KMS-11 (cell line): ENCODE data around the gene MDK.
A peak's percentile ranks its signal among the peaks of the same experiment; 100 is the strongest.

Source experiments
- H2AFZ ChIP-seq: fragments of 200-600 bp; sonication (generic); 2 replicates; pipeline ENCODE4 v1.6.1; 2016; ENCODE audit warnings: antibody characterized with exemption, mixed run types, low read depth
- H3K27ac ChIP-seq: fragments of 200-600 bp; sonication (generic); 2 replicates; pipeline ENCODE4 v1.6.1; 2016; ENCODE audit warnings: mild to moderate bottlenecking, mixed run types
- H3K27me3 ChIP-seq: fragments of 200-600 bp; sonication (generic); 2 replicates; pipeline ENCODE4 v1.6.1; 2017; ENCODE audit warnings: mild to moderate bottlenecking, low read depth, mixed run types, moderate library complexity; ENCODE audit not compliant: insufficient read depth
- H3K36me3 ChIP-seq: fragments of 200-600 bp; sonication (generic); 2 replicates; pipeline ENCODE4 v1.6.1; 2017; ENCODE audit warnings: mild to moderate bottlenecking, mixed run types; ENCODE audit not compliant: insufficient read depth
- H3K4me1 ChIP-seq: fragments of 200-600 bp; sonication (generic); 2 replicates; pipeline ENCODE4 v1.6.1; 2016; ENCODE audit warnings: mild to moderate bottlenecking, low read depth, mixed run types; ENCODE audit not compliant: poor library complexity, severe bottlenecking
- H3K4me2 ChIP-seq: fragments of 200-600 bp; sonication (generic); 2 replicates; pipeline ENCODE4 v1.7.0; 2016; ENCODE audit warnings: mild to moderate bottlenecking, mixed run types
- H3K4me3 ChIP-seq: fragments of 200-600 bp; sonication (generic); IDR thresholded peaks from 2 replicates; pipeline ENCODE4 v1.6.1; 2017; ENCODE audit warnings: low read depth, low read length, mixed read lengths; ENCODE audit not compliant: insufficient read depth
- H3K79me2 ChIP-seq: fragments of 200-600 bp; sonication (generic); 2 replicates; pipeline ENCODE4 v1.6.1; 2016; ENCODE audit warnings: low read depth, mixed run types; ENCODE audit not compliant: insufficient read depth
- H3K9ac ChIP-seq: fragments of 200-600 bp; sonication (generic); 2 replicates; pipeline ENCODE4 v1.6.1; 2016; ENCODE audit warnings: mild to moderate bottlenecking, mixed run types
- H4K20me1 ChIP-seq: fragments of 200-600 bp; sonication (generic); 2 replicates; pipeline ENCODE4 v1.6.1; 2016; ENCODE audit warnings: mild to moderate bottlenecking, mixed run types; ENCODE audit not compliant: insufficient read depth
- CTCF ChIP-seq: fragments of 200-600 bp; sonication (generic); conservative IDR thresholded peaks from 2 replicates; pipeline ENCODE4 v1.6.1; 2017; ENCODE audit warnings: low read depth, mild to moderate bottlenecking, antibody characterized with exemption, low read length, moderate library complexity, mixed read lengths

The MDK gene

GRCh38 chr11:46366661-46367161, 14.8 kb upstream of the MDK start:
- Histone ChIP-seq H2AFZ (no peak overlapping the region), H3K27ac (no peak overlapping the region), H3K79me2 (no peaks in the 10 kb centered on the region), H3K4me3 (no peak overlapping the region), H3K36me3 (no peaks in the 10 kb centered on the region), H3K4me2 (no peak overlapping the region), H4K20me1 (no peaks in the 10 kb centered on the region), H3K4me1 (no peaks in the 10 kb centered on the region), H3K27me3 (no peaks in the 10 kb centered on the region), H3K9ac (no peak overlapping the region)
- no peak for TF ChIP-seq CTCF

GRCh38 chr11:46367244-46367915, 14.1 kb upstream of the MDK start:
- Histone ChIP-seq H3K4me2 (no peak overlapping the region), H3K79me2 (no peaks in the 10 kb centered on the region), H4K20me1 (no peaks in the 10 kb centered on the region), H3K36me3 (no peaks in the 10 kb centered on the region), H3K4me3 (no peak overlapping the region), H3K27me3 (no peaks in the 10 kb centered on the region), H3K4me1 (no peaks in the 10 kb centered on the region), H3K9ac (no peak overlapping the region), H2AFZ (no peak overlapping the region), H3K27ac (no peak overlapping the region)
- peak; percentile 50; the same call in 1 of the 2 replicates for TF ChIP-seq CTCF

- no peaks in the 10 kb centered on the region for H3K36me3 ChIP-seq
- TF ChIP-seq CTCF: 0 out of 2 replicates have a peak, but pooled peaks have one; percentile 23
- H3K9ac ChIP-seq: no peak overlapping the region
- no peaks in the 10 kb centered on the region for H3K27me3 ChIP-seq
- H3K79me2 ChIP-seq: no peaks in the 10 kb centered on the region
- H3K4me3 ChIP-seq: no peak overlapping the region
- no peaks in the 10 kb centered on the region for H4K20me1 ChIP-seq
- H3K27ac ChIP-seq: no peak overlapping the region
- no peaks in the 10 kb centered on the region for H3K4me1 ChIP-seq
- no peak overlapping the region for H3K4me2 ChIP-seq
- H2AFZ ChIP-seq: no peak overlapping the region
Measured at GRCh38 chr11:46367916-46368267, 13.6 kb upstream of the MDK start.

GRCh38 chr11:46369458-46370152, 11.9 kb upstream of the MDK start:
- Histone ChIP-seq H3K79me2 (no peaks in the 10 kb centered on the region), H3K4me1 (no peaks in the 10 kb centered on the region), H2AFZ (no peak overlapping the region), H3K4me2 (no peak overlapping the region), H3K9ac (no peak overlapping the region), H3K27ac (no peak overlapping the region), H3K27me3 (no peaks in the 10 kb centered on the region), H3K4me3 (no peak overlapping the region), H3K36me3 (no peaks in the 10 kb centered on the region), H4K20me1 (no peaks in the 10 kb centered on the region)
- TF ChIP-seq CTCF: peak; percentile 85
